ENCODE data around the gene MBOAT2.

- TF ChIP-seq, protein P1, sequence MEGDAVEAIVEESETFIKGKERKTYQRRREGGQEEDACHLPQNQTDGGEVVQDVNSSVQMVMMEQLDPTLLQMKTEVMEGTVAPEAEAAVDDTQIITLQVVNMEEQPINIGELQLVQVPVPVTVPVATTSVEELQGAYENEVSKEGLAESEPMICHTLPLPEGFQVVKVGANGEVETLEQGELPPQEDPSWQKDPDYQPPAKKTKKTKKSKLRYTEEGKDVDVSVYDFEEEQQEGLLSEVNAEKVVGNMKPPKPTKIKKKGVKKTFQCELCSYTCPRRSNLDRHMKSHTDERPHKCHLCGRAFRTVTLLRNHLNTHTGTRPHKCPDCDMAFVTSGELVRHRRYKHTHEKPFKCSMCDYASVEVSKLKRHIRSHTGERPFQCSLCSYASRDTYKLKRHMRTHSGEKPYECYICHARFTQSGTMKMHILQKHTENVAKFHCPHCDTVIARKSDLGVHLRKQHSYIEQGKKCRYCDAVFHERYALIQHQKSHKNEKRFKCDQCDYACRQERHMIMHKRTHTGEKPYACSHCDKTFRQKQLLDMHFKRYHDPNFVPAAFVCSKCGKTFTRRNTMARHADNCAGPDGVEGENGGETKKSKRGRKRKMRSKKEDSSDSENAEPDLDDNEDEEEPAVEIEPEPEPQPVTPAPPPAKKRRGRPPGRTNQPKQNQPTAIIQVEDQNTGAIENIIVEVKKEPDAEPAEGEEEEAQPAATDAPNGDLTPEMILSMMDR (IDR thresholded peaks at IDR 0.05) = no peak
- TF ChIP-seq POLR2A (IDR thresholded peaks at IDR 0.05) = no peak
These were observed 136.1 kb downstream of the MBOAT2 start for GRCh38 chr2:8867363-8867762.
